Natural killer cell (primary cell): ENCODE results near the gene INTS15. TPM values are rescaled to one million over a fixed set of nuclear protein-coding genes. Genes with fewer than 3 reads are reported as not detected.
A peak's percentile ranks its signal among the peaks of the same experiment; 100 is the strongest.

Experiments
- ATAC-seq, 3 donors: fragments of 150-1000 bp in 2 of 3; fragments of 200-7000 bp in 1 of 3; cut with Tn5 transposase; 1 replicate in 1 of 3; 2 replicates in 2 of 3; pipeline ENCODE4 v1.10.0; 2021; ENCODE audit warnings: mild to moderate bottlenecking in 2 of 3, moderate library complexity in 2 of 3
- DNase-seq, 2 donors: peaks; one replicate each; pipeline versions ENCODE4 v3.0.0 to v3.0.0-alpha.2; 2013 to 2021; ENCODE audit warnings: mixed read lengths in 1 of 2
- H3K27ac ChIP-seq: one replicate; pipeline ENCODE4 v1.5.1; 2013; ENCODE audit warnings: mild to moderate bottlenecking, low read length
- H3K27me3 ChIP-seq: one replicate; pipeline ENCODE4 v1.6.1; 2013; ENCODE audit warnings: low read length; ENCODE audit not compliant: control insufficient read depth, insufficient read depth
- H3K36me3 ChIP-seq: one replicate; pipeline ENCODE4 v1.6.1; 2013; ENCODE audit warnings: low read length; ENCODE audit not compliant: control insufficient read depth, insufficient read depth
- H3K4me1 ChIP-seq: one replicate; pipeline ENCODE4 v1.6.1; 2013; ENCODE audit warnings: low read length; ENCODE audit not compliant: control insufficient read depth, insufficient read depth
- H3K4me3 ChIP-seq: one replicate; pipeline ENCODE4 v1.5.1; 2013; ENCODE audit warnings: low read length
- H3K9me3 ChIP-seq: one replicate; pipeline ENCODE4 v1.6.1; 2013; ENCODE audit warnings: low read length; ENCODE audit not compliant: control insufficient read depth, insufficient read depth
- H3K27ac Mint-ChIP-seq, 2 donors: one replicate each; pipeline ENCODE4 v1.8.0; 2022; ENCODE audit warnings: mild to moderate bottlenecking in 2 of 2, mixed read lengths in 2 of 2, moderate library complexity in 1 of 2
- H3K27me3 Mint-ChIP-seq, 2 donors: one replicate each; pipeline ENCODE4 v1.8.0; 2022; ENCODE audit warnings: low read depth in 2 of 2, mixed read lengths in 2 of 2
- H3K36me3 Mint-ChIP-seq: one replicate; pipeline ENCODE4 v1.8.0; 2022; ENCODE audit warnings: mixed read lengths
- H3K4me1 Mint-ChIP-seq, 2 donors: one replicate each; pipeline ENCODE4 v1.8.0; 2022; ENCODE audit warnings: mixed read lengths in 2 of 2
- H3K4me3 Mint-ChIP-seq: one replicate; pipeline ENCODE4 v1.8.0; 2022; ENCODE audit warnings: mild to moderate bottlenecking, moderate library complexity, mixed read lengths
- H3K9me3 Mint-ChIP-seq, 2 donors: one replicate each; pipeline ENCODE4 v1.8.0; 2022; ENCODE audit warnings: mixed read lengths in 2 of 2
- CTCF ChIP-seq: fragments of 200-600 bp; IDR thresholded peaks from one replicate; pipeline ENCODE4 v1.8.0; 2022; ENCODE audit warnings: antibody characterized with exemption
- WGBS: methylation state at CpG from one replicate; pipeline ENCODE4 v1.1.7; 2013; ENCODE audit warnings: missing lambda C conversion rate; ENCODE audit not compliant: insufficient coverage; 5-methylcytosine and 5-hydroxymethylcytosine counted together
- intact Hi-C: fragments of 100-400 bp; cut with micrococcal nuclease; formaldehyde crosslinking; loops from one replicate; pipeline ENCODE4 v1.14.2; 2022
- total RNA-seq, 4 donors: library from RNA; stranded (reverse); fragments of 120-200 nt in 1 of 4; gene quantifications; one replicate each; pipeline versions ENCODE4 v1.2.3 to v1.2.4, GENCODE V29; 2013 to 2022

Gene INTS15
- total RNA-seq, 3 donors from 2014 or later (not counting 1 experiment from before 2014, with no cell fraction given) = 47.5 to 70.1 (median 60.7) TPM

- no peak overlapping the region for H3K4me3 ChIP-seq
- peak overlapping the region; percentile 70 to 74 for H3K27ac Mint-ChIP-seq
- ATAC-seq (no peak), DNase-seq (no peak)
- H3K4me1 ChIP-seq = peaks cover 50% of the 10 kb centered on the region
- H3K4me3 Mint-ChIP-seq = peak overlapping the region; percentile 83
- TF ChIP-seq CTCF = no peak
- no peaks in the 10 kb centered on the region for H3K27me3 Mint-ChIP-seq
- H3K36me3 ChIP-seq = peaks cover 4% of the 10 kb centered on the region
- H3K4me1 Mint-ChIP-seq = peaks cover 34 to 37% of the 10 kb centered on the region in 2 donors
- H3K36me3 Mint-ChIP-seq = peaks cover 7% of the 10 kb centered on the region
- peak overlapping the region; percentile 62 for H3K27ac ChIP-seq
- H3K27me3 ChIP-seq = no peaks in the 10 kb centered on the region
- intact Hi-C loops = no loop called here
- 49% methylated on average over 3 of the region's 3 CpGs for WGBS
- no peaks in the 10 kb centered on the region for H3K9me3 Mint-ChIP-seq
- H3K9me3 ChIP-seq = no peaks in the 10 kb centered on the region
These were observed 34.4 kb downstream of the INTS15 start for GRCh38 chr7:6624246-6624611.

- Histone ChIP-seq H3K36me3 (no peaks in the 10 kb centered on the region), H3K9me3 (no peaks in the 10 kb centered on the region), H3K4me3 (no peak overlapping the region), H3K4me1 (peaks cover 26% of the 10 kb centered on the region), H3K27me3 (no peaks in the 10 kb centered on the region), H3K27ac (no peak overlapping the region)
- no peak overlapping the region for H3K27ac Mint-ChIP-seq
- intact Hi-C loops = no loop called here
- WGBS = 95% methylated on average over 6 of the region's 6 CpGs
- no peak overlapping the region for H3K4me3 Mint-ChIP-seq
- H3K36me3 Mint-ChIP-seq = no peaks in the 10 kb centered on the region
- no peaks in the 10 kb centered on the region for H3K9me3 Mint-ChIP-seq
- no peak for DNase-seq
- H3K4me1 Mint-ChIP-seq = peaks cover 16% of the 10 kb centered on the region in 2 donors
- no peaks in the 10 kb centered on the region for H3K27me3 Mint-ChIP-seq
- no peak for ATAC-seq
- TF ChIP-seq CTCF = no peak
These were observed 38.2 kb downstream of the INTS15 start for GRCh38 chr7:6628045-6628444.

GRCh38 chr7:6630007-6630849, 40.4 kb downstream of the INTS15 start:
- peaks cover 11% of the 10 kb centered on the region for H3K4me1 ChIP-seq
- intact Hi-C loops = no loop called here
- no peaks in the 10 kb centered on the region for H3K27me3 ChIP-seq
- TF ChIP-seq CTCF = no peak
- Mint-ChIP-seq H3K9me3 (no peaks in the 10 kb centered on the region), H3K4me3 (no peak overlapping the region), H3K27ac (no peak overlapping the region), H3K36me3 (no peaks in the 10 kb centered on the region), H3K27me3 (no peaks in the 10 kb centered on the region), H3K4me1 (no peaks in the 10 kb centered on the region)
- no peaks in the 10 kb centered on the region for H3K36me3 ChIP-seq
- ATAC-seq = no peak
- DNase-seq = no peak
- H3K9me3 ChIP-seq = no peaks in the 10 kb centered on the region
- WGBS = 90% methylated on average over 11 of the region's 11 CpGs
- no peak overlapping the region for H3K4me3 ChIP-seq
- no peak overlapping the region for H3K27ac ChIP-seq

- WGBS = 86% methylated on average over 7 of the region's 7 CpGs
- Histone ChIP-seq H3K27ac (no peak overlapping the region), H3K4me1 (peaks cover 18% of the 10 kb centered on the region), H3K4me3 (no peak overlapping the region), H3K9me3 (no peaks in the 10 kb centered on the region), H3K27me3 (no peaks in the 10 kb centered on the region), H3K36me3 (no peaks in the 10 kb centered on the region)
- Mint-ChIP-seq H3K4me1 (peaks cover 0 to 4% of the 10 kb centered on the region in 2 donors), H3K27ac (no peak overlapping the region), H3K9me3 (no peaks in the 10 kb centered on the region), H3K36me3 (no peaks in the 10 kb centered on the region), H3K27me3 (no peaks in the 10 kb centered on the region), H3K4me3 (no peak overlapping the region)
- no peak for ATAC-seq
- intact Hi-C loops = no loop called here
- no peak for DNase-seq
- no peak for TF ChIP-seq CTCF
These were observed 41.8 kb downstream of the INTS15 start for GRCh38 chr7:6631605-6632004.
